Glutamatergic neuron (in vitro differentiated cells): ENCODE results near the gene CCDC69. TPM values are rescaled to one million over a fixed set of nuclear protein-coding genes. Genes with fewer than 3 reads are reported as not detected.

ENCODE experiments used
- DNase-seq: peaks from one replicate; pipeline ENCODE4 v3.0.0; 2022
- H3K27ac Mint-ChIP-seq: one replicate; pipeline ENCODE4 v1.8.0; 2020; ENCODE audit warnings: mild to moderate bottlenecking, mixed read lengths, inconsistent platforms; ENCODE audit not compliant: unreplicated experiment
- H3K27me3 Mint-ChIP-seq: one replicate; pipeline ENCODE4 v1.8.0; 2020; ENCODE audit warnings: mild to moderate bottlenecking, moderate library complexity, mixed read lengths, inconsistent platforms; ENCODE audit not compliant: unreplicated experiment
- H3K36me3 Mint-ChIP-seq: one replicate; pipeline ENCODE4 v1.8.0; 2020; ENCODE audit warnings: mild to moderate bottlenecking, mixed read lengths, inconsistent platforms; ENCODE audit not compliant: unreplicated experiment
- H3K4me1 Mint-ChIP-seq: one replicate; pipeline ENCODE4 v1.8.0; 2020; ENCODE audit warnings: mild to moderate bottlenecking, low read depth, mixed read lengths, inconsistent platforms; ENCODE audit not compliant: unreplicated experiment
- H3K4me3 Mint-ChIP-seq: one replicate; pipeline ENCODE4 v1.8.0; 2020; ENCODE audit warnings: mild to moderate bottlenecking, mixed read lengths, inconsistent platforms; ENCODE audit not compliant: unreplicated experiment
- H3K9me3 Mint-ChIP-seq: one replicate; pipeline ENCODE4 v1.8.0; 2020; ENCODE audit warnings: mild to moderate bottlenecking, moderate library complexity, mixed read lengths, inconsistent platforms; ENCODE audit not compliant: unreplicated experiment
- CTCF ChIP-seq: fragments of 200-600 bp; sonication (generic); IDR thresholded peaks from one replicate; pipeline ENCODE4 v1.5.0; 2021; ENCODE audit not compliant: partially characterized antibody, unreplicated experiment
- total RNA-seq: library from RNA; stranded (reverse); fragmentation: NEBNext Ultra II Directional; extraction: Animal tissue kit (Norgen Biotek cat#: 25700); gene quantifications from one replicate; pipeline ENCODE4 v1.2.1, GENCODE V29; 2021; ENCODE audit not compliant: unreplicated experiment

The CCDC69 gene
- total RNA-seq, 1 donor from 2014 or later, result 2.0 TPM

DNA sequence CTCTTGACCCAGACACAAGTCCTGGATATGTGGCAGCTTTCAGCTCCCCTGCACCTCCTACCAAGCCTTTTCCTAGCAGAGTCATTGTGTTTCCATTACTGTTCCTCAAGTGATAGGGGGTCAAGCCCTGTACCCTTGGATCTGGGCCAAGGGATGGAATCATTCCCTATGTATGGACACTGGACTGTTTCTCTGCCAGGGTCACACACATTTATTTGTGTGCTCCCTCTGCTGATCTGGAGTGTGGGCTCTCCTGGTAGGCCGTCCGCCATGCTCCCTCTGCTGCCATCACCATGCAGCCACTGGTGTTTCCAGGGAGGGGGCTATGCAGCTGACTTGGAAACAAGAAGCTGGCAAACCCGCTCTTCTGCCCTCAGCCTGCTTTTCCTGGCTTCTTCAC is 38.6 kb upstream of the CCDC69 start:
- peaks cover 2% of the 10 kb centered on the region for H3K27me3 Mint-ChIP-seq
- no peak for TF ChIP-seq CTCF

DNA sequence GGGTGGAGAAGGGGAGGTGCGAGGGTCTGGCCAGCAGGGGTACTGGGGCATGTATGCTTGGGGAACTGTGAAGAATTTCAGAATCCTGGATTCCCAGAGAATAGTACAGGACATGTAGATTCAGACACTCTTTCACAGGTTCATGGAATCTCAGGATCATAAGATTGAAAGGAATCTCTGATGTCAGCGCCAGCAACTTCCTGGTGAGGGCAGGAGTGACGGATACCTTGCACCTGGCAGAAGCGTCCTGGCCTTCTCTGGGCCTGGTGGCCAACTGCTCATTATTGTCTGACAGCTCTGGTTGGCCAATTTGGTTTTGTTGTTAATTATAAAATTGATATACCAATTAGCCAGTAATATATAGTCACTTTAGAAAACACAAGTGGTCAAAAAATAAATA is 36.0 kb upstream of the CCDC69 start:
- H3K4me1 Mint-ChIP-seq, result no peaks in the 10 kb centered on the region
- no peak overlapping the region for H3K27ac Mint-ChIP-seq
- no peak overlapping the region for H3K4me3 Mint-ChIP-seq

More for the DNA sequence above, 38.6 kb upstream of the CCDC69 start:
- H3K4me1 Mint-ChIP-seq, result no peaks in the 10 kb centered on the region
- no peak for DNase-seq
- no peak overlapping the region for H3K4me3 Mint-ChIP-seq
- no peaks in the 10 kb centered on the region for H3K36me3 Mint-ChIP-seq
- H3K27ac Mint-ChIP-seq, result no peak overlapping the region
- H3K9me3 Mint-ChIP-seq, result no peaks in the 10 kb centered on the region

GRCh38 chr5:151258816-151259215 is 34.9 kb upstream of the CCDC69 start:
- DNase-seq, result no peak
- Mint-ChIP-seq H3K4me1 (peaks cover 3% of the 10 kb centered on the region), H3K27me3 (peaks cover 5% of the 10 kb centered on the region), H3K9me3 (peaks cover 1% of the 10 kb centered on the region), H3K36me3 (no peaks in the 10 kb centered on the region), H3K27ac (no peak overlapping the region), H3K4me3 (no peak overlapping the region)
- TF ChIP-seq CTCF, result no peak

More for the DNA sequence above, 36.0 kb upstream of the CCDC69 start:
- H3K9me3 Mint-ChIP-seq, result no peaks in the 10 kb centered on the region
- H3K36me3 Mint-ChIP-seq, result no peaks in the 10 kb centered on the region
- no peak for TF ChIP-seq CTCF
- DNase-seq, result no peak
- peaks cover 2% of the 10 kb centered on the region for H3K27me3 Mint-ChIP-seq

DNA sequence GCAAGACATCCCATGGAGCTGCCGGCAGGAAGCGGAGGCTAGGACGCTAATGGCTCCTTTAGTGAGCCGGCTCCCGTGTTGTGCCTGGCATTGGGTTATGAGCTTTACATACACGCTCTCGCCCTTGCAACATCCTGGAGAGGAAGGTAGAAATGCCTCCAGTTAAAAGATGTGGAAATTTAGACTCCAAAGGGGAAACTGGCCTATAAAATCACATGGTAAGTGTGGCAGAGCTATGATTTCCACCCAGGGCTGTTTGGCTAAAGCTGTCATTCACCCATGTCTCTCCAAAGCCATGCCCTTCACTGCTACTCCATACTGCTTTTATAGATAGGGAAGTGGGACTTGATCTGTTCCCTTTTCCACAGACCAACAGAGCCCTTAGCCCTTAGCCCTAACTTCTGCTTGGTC is 34.3 kb upstream of the CCDC69 start:
- TF ChIP-seq CTCF, result no peak

DNA sequence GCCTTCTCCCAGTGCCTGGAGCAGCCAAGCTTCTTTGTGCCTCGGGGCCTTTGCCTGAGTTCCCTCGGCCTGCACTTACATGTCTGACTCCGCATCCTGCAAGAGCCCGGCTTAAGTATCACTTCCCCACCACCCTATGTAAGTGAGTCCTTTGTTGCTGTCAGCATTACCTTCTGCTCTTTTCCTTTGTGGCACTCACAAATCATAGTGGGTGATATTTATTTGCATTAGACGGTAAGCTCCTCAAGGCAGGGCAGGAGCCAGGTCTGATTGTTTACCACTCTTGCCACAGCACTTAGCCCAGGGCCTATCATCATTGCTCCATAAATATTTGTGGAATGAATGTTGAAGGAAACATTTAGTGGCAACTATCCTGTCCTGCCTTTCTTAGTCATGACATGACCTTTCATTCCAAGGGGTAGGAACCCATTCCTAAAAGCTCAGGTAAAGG is 33.9 kb upstream of the CCDC69 start:
- no peak for TF ChIP-seq CTCF
- Mint-ChIP-seq H3K9me3 (peaks cover 5% of the 10 kb centered on the region), H3K27me3 (peaks cover 8% of the 10 kb centered on the region), H3K4me1 (peaks cover 7% of the 10 kb centered on the region), H3K27ac (no peak overlapping the region), H3K36me3 (no peaks in the 10 kb centered on the region), H3K4me3 (no peak overlapping the region)
- DNase-seq, result no peak

More for the DNA sequence above, 34.3 kb upstream of the CCDC69 start:
- H3K4me1 Mint-ChIP-seq, result peaks cover 7% of the 10 kb centered on the region
- H3K36me3 Mint-ChIP-seq, result no peaks in the 10 kb centered on the region
- no peak overlapping the region for H3K4me3 Mint-ChIP-seq
- peaks cover 5% of the 10 kb centered on the region for H3K9me3 Mint-ChIP-seq
- no peak for DNase-seq
- H3K27me3 Mint-ChIP-seq, result peaks cover 8% of the 10 kb centered on the region
- H3K27ac Mint-ChIP-seq, result no peak overlapping the region
